Dedifferentiated amniotic fluid mesenchymal stem cell (primary cell): ENCODE data around the gene MSMP.

Experiments
- DNase-seq: peaks from one replicate; pipeline ENCODE4 v3.0.0-alpha.2; 2016; ENCODE audit errors: extremely low spot score

Gene MSMP

GRCh38 chr9:35771534-35771933 is 17.5 kb upstream of the MSMP start:
- no peak for DNase-seq

- DNase-seq = no peak
Observed at GRCh38 chr9:35771075-35771433, 17.0 kb upstream of the MSMP start.

DNA sequence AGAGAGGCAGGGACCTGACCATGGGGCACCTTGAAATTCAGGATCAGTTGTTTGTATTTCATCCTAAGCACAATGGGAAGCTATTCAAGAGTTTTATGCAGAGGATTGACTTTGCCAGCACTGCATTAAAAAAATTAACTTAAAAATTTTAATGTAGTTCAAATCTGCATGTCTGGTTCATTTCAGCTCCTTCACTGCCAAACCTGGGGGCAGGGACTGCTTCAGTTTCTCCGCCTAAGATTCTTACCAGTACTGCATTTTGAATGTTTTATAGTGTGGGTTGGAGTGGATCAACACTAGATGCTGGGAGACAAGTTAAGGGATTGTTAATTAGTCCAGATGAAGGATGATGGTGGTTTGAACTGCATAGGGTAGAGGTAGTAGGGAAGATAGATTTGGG is 15.7 kb upstream of the MSMP start:
- no peak for DNase-seq

- DNase-seq = no peak
Observed at GRCh38 chr9:35767458-35767857, 13.4 kb upstream of the MSMP start.

DNA sequence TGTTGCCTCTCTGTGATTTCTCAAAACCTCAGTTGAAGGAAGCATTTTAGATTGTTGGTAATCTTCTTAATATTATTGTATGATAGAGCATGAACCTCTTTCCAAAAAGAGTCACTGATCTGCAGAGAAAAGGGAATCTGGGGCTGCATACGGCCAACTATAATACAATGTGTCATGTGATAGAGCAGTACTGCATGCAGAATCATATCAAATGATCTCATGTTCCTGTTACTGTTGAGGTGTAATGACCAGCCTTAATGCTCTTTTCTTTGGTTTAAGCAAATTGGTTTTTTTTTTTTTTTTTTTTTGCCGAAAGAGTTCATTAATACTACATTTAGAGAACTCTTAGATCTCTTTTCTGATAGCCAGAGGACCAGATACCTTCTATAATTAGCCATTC is 12.9 kb upstream of the MSMP start:
- DNase-seq = no peak

DNA sequence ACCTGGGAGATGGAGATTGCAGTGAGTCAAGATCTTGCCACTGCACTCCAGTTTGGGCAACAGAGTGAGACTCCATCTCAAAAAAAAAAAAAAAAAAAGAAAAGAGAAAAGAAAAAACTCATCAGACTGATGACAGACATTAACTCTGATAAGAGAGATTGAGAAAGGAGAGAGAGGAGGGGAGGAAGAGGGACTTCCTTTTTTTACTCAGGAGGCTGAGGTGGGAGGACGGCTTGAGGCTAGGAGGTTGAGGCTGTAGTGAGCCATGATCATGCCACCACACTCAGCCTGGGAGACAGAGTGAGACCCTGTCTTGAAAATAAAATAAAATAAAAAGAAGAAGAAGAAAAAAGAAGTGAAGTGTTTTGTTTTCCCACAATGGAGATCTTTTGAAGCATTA is 9.7 kb upstream of the MSMP start:
- no peak for DNase-seq

- DNase-seq = no peak
Observed at GRCh38 chr9:35763181-35763580, 9.1 kb upstream of the MSMP start.

- no peak for DNase-seq
Observed at GRCh38 chr9:35760651-35761050, 6.6 kb upstream of the MSMP start.

DNA sequence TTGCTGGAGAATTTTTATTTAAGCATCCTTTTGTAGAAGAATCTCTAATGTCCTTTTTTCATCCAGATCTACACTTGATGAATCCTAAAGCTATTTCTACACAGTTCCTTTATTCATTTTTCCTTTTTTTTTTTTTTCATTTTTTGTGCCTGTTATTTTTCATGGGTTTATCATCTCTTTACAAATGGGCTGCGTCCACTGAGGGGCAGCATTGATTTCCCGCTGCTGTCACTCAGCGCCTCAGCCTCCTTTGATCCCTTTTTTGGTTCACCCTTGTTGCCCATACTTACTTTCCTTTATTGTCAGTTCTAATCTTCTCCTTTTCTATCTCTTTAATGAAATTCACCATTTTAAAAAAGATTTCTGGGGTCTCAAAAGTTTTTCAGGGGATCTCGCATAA is 5.7 kb upstream of the MSMP start:
- no peak for DNase-seq

DNA sequence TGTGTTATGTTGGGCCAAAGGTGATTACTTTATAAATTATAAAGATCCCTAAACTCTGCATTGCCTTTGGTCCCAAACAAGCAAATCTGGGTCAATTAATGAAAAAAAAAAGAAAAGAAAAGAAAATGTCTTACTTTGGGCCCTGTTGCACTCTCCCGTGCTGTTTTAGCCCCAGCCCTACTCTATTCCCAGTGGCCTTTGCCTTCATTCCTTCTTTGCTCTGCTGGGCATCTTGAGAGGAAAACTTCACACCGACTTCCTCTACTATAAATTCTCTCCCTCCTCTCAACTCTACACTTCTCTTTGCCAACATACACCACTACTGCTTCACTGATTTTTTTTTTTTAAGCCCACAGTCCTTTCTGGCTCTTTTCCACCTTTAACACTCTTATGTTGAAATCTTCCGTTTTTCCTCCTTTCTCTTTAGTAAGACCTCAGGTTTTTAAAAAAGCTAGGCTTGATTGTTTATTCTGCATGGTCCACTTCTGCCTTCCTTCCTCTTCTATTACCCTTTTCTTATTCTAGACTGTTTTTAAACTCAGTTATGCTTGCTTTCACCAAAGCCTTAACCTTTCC is 4.5 kb upstream of the MSMP start:
- no peak for DNase-seq

GRCh38 chr9:35757892-35758275 is 3.8 kb upstream of the MSMP start:
- DNase-seq = no peak

DNA sequence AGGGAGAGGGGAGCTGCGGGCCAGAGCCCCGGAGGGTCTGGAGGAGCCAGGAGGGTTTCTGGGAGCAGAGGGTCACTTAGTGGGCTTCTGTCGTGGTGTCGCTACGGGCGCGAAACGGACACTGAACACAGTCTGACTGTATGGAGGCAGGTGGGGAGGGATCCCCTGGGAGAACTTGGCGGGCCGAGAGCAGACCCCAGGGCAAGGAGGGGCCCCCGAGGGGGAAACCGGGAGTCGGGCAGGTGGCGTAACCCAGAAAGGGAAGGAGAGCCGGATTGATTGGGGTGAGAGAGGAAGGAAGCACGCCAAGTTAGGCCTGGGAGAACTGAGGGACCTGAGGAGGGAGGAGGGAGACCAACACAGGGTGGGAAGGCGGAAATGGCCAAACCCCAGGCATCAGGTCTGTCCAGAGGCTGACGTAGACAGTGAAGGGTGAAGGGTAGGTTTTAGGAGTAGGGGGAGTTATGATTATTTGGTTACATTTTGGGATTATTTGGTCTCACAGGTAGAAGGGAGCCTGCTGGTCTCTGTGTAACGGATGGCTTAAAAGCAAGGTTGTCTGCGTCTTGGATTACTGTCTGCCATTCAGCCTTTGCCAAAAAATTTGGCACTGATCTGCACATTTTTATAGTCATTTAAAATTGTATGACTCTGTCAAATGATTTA is 3.3 kb upstream of the MSMP start:
- no peak for DNase-seq

DNA sequence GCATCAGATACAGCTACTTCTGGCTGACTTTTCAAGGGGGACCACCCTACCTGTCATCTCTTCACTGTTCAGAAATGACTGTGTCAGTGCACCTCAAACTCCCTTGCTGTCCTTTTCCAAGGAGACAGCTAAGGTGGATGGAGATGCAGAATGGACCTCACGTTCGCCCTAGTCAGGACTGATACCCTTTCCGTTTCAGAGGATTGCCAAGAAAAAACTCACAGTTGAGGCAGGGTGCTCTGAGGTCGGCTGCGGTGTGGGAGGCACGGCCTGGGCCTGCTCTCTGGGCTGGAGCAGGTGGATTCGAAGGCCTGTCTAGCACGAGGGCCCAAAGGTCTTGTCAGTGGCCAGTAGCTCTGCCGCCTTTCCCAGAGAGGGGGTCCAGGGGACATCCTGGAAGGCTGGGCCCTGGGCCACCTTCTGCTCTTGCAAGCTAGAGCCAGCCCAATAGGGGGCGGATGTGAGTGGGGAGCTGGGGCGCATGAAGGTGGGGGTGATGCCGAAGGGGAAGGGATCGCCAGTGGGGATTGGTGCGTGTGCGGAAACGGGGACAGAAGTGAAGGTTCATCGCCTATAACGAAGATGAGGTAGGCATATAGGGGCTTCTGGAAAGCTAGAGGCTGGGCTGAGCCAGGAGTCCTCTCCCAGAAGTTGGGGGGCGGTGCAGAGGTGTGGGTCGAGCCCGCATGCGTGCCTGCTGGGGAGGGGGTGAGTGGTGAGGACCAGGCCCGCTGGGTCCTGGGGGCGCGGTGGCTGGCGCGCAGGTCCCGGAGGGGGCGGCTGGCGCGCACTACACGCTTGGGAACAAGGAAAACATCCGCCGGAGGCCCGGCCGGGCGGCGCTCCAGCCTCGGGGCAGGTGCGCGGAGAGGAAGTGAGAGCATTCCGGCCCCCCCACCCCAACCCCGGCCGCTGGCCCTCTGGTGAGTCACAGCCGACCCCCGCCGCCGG is 2.5 kb upstream of the MSMP start:
- no peak for DNase-seq

GRCh38 chr9:35755071-35755470 is 995 bp upstream of the MSMP start:
- no peak for DNase-seq

DNA sequence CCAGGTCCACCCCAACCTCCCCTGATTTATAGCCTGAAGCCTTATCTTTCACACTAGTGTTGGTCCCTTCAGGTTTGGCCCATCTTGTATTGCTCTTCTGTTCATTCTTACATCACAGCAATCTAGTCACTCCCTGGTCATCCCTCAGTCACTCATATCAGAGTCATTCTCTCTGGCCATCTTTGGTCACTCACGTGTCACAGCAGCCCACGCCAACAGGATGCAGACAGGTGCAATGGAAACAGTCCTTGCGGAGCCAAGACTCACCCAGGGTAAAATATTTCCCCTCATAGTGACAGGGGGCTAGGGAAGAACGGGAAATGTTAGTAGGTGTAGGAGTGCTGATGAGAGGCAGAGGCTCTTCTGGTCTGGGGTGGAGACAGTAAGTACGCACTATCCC is 610 bp downstream of the MSMP start:
- no peak for DNase-seq

DNA sequence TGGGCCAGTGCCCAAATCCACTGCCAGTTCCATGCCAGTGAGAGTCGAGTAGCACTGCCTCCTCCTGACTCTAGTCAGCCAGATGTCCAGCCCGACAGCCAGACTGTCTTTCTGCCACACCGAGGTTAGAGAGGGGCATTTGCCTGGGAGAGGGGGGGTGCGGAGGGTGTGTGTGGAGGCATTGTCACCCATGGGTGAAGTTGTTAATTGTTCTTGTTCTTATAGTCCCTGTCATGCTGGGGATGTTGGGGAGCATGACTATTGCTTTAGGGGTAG is 3.9 kb downstream of the MSMP start:
- no peak for DNase-seq

DNA sequence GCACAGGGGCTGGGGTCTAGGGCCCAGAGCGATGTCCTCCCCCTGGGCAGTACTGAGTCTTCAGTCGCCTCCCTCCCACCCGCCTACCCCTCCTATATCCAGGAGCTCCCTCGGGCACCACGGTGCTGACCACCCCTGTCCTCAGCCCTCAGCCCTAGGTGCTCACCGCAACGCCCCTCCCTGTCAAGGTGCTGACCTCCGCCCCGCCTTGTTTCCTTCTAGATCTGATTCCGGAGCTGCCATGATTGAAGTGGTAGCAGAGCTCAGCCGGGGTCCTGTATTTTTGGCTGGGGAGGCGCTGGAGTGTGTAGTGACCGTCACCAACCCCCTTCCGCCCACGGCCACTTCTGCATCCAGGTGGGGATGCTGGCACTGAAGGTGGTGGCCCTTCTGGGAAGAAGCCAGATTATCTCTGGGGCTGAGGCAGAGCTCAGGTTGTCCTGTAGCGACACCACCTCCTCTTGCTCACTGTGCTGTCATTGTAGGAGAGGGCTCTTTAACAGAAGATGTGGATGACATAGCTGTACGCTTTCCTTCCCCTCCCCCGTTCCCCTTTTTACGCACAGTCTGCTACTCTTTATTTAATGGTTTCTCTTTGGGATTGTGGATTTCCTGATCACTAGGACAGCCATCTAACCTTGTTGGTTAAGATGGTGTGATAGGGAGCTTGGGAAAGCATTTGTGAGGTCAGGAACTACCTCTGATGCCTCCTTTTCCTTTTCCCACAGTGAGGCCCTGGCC is 4.4 kb downstream of the MSMP start:
- DNase-seq = no peak

GRCh38 chr9:35748858-35749514 is 5.1 kb downstream of the MSMP start, which contains the start of the genes GBA2 and RGP1:
Gene GBA2 (minus strand): TSS chr9:35749228. CDS start chr9:35748704, 524 bp downstream.
Gene RGP1 (plus strand): TSS chr9:35749287. CDS start chr9:35749756, 469 bp downstream.
- DNase-seq = peak; percentile 47

DNA sequence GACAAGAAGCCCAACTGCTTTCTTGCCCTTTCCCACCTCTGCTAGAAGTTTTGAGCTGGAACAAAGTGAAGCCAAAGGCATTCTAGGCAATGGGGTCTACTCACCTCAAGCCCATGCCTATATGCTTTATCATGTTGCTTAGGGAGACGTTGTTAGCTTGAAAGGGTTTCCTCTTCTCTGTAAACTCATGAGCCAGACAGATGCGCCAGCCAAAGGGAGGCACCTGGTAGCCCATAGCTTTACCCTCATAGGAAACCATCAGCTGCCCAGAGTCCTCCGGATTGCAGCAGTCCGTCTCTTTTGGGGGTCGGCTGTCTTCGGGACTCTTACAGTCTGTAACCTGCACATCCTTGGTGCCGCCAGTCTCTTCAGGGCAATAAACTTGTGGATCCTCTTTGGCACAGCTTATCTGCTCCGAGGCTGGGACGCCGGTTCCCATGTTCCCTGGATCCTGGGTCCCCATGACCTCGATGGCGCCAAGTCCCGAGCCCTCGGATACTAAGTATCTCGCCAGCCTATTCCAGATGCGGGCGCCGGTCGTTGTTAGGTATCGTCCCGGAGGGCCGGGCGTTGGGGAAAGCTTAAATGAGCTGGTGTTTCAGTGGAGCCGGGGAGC is 5.7 kb downstream of the MSMP start:
- no peak for DNase-seq

GRCh38 chr9:35746583-35746982 is 7.5 kb downstream of the MSMP start:
- DNase-seq = no peak

GRCh38 chr9:35745569-35745968 is 8.5 kb downstream of the MSMP start:
- no peak for DNase-seq
